GM18873 (cell line): ENCODE measurements around the gene LRRFIP2.
"Not testable (repeated sequence)": the region's sequence is repeated elsewhere in the genome, so short reads cannot be mapped to it uniquely, and the experiment has no call there.

ENCODE experiments used
- ATAC-seq: cut with Tn5 transposase; IDR thresholded peaks from one replicate; pipeline ENCODE4 v1.9.1; 2021; ENCODE audit warnings: mild to moderate bottlenecking, moderate library complexity, moderate number of reproducible peaks; ENCODE audit not compliant: unreplicated experiment, low FRiP score

LRRFIP2 gene

DNA sequence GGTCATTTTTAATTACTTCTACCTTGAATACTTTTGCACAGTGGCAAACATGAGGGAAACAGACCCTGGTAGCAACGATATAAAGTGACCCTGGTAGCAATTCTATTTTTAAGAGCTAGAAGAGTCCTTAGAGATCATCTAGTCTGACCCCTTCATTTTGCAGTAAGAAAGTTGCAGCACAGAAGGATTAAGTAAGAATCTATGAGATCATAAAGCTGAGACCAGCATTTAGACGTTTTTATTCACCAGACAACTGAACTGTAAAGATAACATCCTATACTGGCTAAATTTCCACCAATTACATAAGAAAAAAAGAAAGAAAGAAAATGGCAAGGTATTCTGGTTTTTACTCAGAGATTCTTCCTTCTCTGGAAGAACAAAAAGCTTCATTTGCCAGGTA is 49.9 kb downstream of the LRRFIP2 start:
- ATAC-seq: no peak

DNA sequence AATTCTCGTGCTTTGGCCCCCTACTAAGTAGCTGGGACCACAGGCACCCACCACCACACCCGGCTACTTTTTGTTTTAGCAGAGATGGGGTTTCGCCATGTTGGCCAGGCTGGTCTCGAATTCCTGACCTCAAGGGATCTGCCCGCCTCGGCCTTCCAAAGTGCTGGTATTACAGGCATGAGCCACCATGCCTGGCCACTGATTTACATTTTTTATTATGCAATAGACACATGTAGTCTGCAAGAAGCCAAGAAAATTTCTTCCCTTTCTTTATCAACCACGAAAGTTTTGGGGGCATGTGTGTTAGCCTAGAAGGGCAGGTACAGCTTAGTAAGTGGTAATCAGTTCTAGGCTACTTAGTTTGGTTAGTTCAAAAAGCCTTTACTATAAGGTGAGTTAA is 51.1 kb downstream of the LRRFIP2 start:
- no peak for ATAC-seq

DNA sequence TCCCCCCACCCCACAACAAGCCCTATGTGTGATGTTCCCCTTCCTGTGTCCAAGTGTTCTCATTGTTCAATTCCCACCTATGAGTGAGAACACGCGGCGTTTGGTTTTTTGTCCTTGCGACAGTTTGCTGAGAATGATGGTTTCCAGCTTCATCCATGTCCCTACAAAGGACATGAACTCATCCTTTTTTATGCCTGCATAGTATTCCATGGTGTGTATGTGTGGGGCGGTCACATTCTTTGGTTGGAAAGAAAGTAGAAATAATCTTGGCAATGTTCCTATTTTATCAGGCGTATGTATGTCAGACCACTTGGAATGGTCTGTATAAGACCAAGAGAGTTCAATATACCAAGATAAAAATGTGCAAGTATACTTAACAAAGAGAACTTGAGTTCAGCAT is 52.3 kb downstream of the LRRFIP2 start:
- ATAC-seq: not testable (repeated sequence)

DNA sequence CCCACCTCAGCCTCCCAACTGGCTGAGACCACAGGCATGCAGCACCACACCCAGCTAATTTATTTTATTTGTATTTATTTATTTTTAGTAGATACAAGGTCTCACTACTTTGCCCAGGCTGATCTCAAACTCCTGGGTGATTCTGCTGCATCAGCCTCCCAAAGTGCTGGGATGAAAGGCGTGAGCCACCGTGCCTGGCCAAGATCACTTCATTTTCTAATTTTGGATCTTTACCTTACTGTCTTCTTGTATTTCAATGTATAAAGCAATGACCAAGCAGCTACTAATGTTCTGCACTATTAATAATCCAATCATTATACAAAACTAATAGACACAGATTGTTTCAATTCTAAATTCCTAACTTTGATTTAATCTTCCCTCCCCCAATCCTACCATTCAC is 56.2 kb downstream of the LRRFIP2 start:
- no peak for ATAC-seq

DNA sequence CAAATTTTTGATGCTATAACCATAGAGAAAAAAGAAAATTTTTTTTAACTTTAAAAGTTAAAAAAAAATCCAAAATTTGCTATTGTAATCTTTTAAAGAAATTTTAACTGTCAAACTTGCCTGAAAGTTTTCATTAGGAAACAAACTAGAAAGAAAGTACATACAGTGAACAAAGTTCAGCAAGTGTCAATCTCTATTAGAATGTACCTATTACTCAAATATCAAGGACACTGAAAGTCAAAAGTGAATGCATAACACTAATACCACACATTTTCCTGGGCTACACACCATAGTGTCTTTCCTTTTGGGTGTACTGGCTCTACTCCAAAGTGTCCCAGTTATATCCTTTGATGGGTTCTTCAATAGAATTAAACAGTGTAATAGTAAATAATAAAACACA is 56.8 kb downstream of the LRRFIP2 start:
- no peak for ATAC-seq

DNA sequence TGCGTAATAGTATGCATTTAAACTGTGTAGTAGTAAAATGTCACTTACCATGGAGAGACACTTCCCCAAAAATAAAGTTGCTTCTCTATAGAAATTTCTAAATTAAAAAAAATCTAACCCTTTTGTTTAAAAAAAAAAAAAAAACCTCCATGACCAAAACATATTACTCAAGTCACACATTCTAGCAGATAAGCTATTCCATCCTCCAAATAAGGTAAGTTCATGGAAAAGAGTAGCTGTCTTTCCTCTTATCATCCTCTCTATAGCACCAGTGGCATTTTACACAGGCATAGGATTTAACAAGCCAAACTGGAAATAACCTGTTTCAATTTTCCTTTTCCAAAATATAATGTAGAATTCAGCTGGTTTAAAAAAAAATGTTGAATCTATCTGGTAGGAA is 57.4 kb downstream of the LRRFIP2 start:
- ATAC-seq: no peak

DNA sequence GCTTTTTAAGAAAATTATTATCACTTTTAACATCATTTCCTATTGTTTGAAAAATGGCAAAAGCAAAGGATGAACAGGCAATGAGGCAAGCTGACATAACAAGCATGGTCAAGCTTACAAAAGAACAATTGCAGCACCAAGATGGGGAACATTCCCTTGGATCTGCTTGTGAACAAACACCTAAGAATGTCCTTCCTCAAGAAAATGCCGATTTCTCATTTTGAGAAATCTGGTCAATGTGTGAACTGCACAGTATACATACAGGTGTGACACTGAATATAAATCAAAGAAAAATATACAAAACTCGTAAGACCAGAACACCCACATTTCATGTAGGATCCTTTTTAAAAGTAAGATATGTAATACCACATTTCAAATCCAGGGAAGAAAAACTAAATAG is 58.9 kb downstream of the LRRFIP2 start:
- ATAC-seq: no peak

DNA sequence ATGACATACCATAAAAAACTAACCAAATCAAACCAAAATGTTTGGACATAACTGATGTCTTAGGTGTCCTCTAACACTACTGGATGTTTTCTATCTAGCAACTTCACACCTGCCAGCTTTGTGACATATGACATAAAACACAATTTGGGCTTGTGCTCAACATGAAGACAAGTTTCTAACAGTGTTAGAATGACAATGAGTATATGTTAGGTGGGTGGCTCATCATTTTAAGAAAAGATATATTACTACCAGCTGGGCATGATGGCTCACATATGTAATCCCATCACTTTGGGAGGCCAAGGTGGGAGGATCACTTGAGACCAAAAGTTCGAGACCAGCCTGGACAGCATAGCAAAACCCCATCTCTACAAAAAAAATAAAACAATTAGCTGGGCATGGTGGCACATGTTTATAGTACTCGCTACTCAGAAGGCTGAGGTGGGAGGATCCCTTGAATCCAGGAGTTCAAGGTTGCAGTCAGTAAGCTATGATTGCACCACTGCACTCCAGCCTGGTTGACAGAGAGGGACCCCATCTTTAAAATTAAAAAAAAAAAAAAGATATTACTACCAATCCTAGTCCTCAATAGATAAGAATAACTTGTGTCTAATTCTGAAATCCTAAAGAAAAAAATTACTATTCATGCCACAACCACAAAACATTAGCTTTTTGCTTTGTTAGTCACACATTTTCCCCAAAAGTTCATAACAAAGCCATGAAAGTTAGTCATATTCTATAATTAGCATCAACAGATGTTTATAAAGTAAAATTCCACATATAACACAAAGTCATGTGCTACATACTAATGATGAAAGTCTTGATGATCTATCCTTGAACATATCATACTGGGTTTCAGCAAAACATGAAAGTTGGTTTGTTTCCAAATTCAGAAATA is 59.9 kb downstream of the LRRFIP2 start:
- no peak for ATAC-seq

DNA sequence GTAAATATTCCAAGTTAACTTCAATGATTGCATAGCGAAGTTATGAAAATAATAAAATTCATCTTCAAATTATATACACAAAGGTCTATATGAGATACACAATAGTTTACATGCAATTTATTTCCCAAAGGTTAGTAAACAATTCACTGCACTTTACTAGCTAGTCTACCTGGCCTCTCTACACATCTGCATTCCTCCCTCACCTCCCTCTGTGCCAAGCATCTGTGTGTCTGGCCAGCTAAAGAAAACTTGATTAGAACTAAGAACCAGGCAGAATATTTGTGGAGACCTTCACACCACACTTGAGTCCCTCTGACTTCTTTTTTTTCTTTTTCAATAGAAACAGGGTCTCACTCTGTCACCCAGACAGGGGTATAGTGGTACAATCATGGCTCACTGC is 61.4 kb downstream of the LRRFIP2 start:
- ATAC-seq: no peak

DNA sequence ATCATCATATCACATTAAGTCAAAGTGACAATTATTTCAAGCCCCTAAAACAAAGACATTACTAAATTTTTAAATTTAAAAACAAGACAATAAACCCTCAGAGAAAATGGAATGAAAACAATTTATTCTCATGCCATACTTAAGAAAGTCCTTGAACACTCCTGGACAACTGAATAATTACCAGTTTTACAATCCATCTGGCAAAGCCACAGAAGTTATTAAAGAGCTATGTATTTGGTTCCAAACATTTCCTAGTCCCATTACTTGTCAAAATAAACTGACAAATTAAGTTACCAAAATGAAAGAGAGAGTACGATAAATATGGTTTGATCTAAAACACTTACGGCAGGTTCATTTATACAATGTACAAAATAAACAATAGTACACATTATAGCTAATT is 63.2 kb downstream of the LRRFIP2 start:
- ATAC-seq: no peak

DNA sequence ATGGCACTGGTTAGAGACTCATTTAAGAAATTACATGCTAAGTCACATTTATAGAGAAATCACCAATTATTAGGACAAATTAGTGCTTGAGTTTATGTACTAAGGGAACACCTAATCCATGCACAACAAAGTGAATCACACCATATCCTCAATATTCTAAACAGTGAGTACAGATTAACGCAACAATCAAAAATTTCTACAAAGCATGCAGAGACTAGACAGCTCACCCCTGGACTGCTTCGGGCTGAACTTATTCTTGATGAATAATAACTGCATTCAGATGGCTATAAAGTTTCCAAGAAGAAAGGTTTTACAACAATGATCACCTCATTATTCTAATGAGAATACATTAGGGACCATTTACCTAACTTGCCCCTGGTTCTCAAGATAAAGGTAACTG is 66.5 kb downstream of the LRRFIP2 start:
- no peak for ATAC-seq

DNA sequence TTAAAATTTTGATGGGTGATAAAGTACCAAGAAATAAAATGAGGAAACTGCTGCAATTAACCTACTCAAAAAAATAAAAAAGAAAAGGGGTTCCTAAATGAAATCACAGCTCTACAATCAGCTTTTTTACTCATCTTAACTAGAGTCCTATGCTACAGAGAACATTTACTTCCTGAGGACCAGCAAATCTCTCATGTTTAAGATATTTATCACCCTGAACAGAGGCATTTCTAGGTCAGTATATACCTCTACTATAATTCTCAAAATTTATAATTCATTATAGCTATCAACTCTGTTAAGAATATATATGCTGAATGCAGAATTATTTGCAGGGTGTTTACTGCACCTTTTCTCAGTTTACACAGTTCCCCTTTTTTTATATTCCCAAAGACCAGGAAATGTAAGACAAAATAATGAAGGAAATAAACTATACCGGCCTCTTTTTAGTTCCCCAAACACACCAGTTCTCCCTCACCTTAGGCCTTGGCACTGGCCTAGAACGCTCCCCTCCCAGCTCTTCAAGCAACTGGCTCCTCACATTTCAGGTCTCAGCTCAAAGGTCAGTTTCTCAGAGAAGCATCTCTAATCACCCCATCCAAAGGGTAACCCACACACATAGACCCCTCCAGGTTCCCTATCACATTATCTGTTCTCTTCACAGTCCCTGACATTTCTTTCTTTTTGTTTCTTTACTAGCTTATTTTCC is 71.1 kb downstream of the LRRFIP2 start:
- no peak for ATAC-seq

DNA sequence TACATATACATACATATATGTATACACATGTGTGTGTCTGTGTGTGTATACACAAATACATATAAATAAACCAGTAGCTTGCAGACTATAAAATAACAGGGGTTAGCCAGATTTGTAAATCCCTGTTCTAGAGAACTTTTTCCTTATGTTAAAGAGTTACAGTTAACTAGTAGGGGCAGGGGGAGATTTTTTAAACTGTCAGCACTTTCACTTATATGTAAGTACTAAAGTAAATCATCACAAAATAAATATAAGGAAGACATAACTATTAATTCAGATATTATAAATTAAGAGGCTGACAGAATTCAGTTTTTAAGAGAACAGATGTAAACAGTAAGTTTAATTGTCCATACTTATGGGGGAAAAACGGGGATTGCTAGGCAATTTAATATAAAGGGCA is 74.0 kb downstream of the LRRFIP2 start:
- no peak for ATAC-seq

DNA sequence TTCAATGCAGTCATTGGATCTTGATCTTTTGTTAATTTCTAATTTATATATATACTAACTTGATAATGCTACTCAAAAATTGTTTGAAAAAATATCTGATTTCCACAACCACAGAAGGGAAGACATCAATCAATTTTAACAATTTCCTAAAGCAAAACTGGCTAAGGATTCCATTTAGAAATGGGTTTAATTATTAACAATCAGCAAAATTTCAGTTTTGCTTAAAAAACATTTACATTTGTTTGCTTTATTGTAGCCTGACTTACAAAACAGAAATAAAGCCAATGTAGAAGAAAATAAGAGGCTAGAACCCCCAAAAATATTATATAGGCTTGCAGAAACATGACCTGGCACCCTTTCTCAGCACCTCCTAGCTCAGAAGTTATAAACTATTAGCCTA is 74.9 kb downstream of the LRRFIP2 start:
- no peak for ATAC-seq

DNA sequence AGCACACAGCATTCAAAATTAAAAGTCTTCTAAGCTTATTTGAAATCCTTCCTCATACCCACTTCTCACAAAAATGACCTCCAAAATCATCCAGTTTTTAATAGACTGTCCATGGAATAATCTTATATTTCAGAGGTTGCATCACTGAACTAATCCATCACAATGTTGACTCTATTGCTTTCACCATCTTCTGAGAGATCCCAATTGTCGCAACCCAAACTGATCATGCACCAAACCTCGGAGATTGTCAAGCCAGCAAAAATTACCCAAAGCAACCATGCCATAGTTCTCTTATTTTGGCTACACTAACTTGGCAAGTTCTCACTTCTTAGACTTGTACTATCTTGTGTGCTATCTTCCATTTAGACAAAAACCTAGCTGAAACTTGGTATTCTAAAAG is 75.5 kb downstream of the LRRFIP2 start:
- ATAC-seq: no peak

DNA sequence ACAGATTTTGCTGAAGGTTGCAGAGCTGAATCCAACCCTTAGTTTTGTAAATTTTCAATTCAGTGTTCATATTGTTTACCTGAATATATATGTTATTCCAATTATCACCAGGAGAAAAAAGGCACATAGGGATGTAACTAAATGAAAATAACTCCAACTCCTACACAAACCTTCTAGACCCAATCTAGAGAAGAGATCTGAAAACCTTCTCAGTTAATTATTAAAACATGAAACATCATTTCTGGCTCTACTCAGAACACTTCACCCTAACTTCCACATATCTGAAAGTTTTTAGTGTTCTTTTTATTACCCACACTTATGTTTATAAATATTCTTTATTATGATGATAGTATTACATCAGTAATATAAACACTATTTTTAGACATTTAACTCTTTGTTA is 76.6 kb downstream of the LRRFIP2 start:
- no peak for ATAC-seq

DNA sequence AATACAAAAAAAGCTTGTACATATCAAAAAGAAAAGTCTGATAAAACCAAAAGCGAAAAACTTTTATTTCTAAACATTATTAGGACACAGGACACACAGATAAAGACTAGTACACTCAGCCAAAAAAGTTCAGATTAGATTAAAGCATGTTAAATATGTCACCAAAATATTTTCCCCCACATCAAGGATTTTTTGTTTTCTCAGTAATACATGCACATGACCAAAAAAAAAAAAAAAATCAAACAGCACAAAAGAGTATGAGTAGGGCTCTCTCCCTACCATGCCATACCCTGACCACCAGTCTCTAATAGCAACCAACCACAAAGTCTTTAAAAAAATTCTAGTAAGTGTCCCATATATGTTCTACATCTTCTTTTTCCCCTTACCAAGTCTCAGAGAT is 77.4 kb downstream of the LRRFIP2 start:
- ATAC-seq: no peak

DNA sequence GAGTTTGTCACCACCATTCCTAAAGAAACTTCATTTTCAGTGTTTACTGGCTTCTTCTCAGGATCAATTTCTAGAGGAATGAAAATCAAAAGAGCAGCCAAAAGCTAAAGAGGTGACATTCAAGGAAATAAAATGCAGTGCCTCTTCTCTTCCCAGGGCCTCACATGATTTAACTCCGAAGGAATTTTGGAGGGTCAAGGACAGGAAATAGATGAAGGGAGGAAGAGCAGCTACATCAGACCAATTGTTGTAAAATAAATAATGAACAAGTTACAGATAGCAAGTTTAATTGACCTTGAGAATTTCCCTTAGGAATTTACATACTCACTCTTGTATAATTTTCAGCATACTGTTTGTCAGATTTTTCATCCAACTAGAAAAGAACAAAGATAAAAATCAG is 78.1 kb downstream of the LRRFIP2 start:
- ATAC-seq: no peak

DNA sequence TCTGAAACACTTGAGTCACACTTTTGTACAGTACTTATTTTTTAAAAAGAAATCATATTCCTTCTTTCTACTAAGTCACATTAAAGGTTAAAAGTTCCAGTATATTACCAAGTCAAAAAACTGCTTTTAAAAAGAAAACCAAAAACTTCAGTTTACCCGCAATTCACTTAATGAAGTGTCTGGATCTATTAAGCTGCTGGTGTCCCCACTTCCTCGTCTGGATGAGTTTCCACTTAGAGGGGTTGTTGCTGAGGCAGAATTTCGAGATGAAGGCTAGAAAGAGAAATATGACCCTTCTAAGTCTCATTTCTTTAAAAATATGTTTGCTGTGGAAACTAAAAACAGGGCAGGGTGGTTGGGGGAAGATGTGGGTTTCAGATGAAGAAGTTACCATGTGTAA is 79.7 kb downstream of the LRRFIP2 start:
- no peak for ATAC-seq

DNA sequence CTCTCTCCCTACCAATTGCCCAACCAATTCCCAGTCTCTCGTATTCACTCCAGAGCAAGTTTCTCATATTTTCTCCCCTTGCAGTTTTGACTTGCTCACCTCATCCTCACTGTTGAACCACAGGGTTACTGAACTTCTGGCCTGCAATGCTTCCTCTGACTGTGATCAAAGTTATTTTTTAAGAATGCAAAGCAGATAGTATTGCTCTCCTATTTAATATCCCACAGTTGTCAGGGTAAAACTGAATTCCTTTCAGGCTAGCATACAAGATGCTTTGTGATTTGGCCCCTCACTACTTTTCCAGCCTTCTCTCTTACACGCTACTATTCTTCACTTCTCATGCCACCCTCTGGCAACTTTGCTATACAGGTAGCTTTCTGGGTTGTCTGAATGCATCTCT is 80.9 kb downstream of the LRRFIP2 start:
- ATAC-seq: no peak

DNA sequence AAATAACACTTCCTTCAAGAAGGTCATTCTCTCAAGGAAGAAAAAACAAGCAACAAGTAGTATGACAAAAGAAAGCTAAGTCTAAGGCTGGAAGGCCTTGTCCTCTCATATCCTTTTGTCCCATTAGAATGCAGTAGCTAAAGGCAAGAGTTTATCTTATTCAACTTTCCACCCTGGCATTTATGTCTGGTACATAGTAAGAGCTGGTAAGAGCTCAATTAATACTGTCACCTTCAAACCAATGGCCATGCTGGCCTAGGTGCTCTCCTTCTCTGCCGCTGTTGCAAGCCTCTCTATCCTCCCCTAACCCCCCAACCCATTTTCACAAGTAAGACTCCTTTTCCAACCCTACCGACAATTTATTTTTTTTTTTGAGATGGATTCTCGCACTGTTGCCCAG is 81.9 kb downstream of the LRRFIP2 start:
- no peak for ATAC-seq

DNA sequence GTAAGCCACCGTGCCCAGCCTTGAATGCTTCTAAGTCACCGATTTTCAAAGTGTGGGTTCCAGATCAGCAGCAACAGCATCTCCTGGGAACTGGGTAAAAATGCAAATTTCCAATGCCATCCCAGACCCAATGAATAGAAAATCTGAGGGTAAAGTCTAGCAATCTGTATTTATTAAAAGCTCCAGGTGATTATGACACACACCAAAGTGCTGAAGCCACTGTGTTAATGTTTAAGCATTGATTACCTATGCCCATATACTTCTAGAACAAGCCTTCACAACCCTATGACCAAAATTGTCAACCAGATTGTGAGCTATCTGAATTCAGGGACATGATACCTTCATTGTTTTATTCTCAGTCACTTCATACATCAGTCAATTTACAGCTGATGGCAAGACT is 86.5 kb downstream of the LRRFIP2 start:
- no peak for ATAC-seq
